NCI-H2227 (cell line): ENCODE measurements around the gene DALRD3.

ENCODE experiments used
- DNase-seq: peaks from one replicate; lab custom pipeline; 2025; ENCODE audit not compliant: unreplicated experiment; lab: John Stamatoyannopoulos, UW

Gene DALRD3

GRCh38 chr3:48982686-48983085 is 35.7 kb downstream of the DALRD3 start:
- no peak for DNase-seq

GRCh38 chr3:48982016-48982415 is 36.4 kb downstream of the DALRD3 start:
- no peak for DNase-seq

- DNase-seq: no peak
Observed at GRCh38 chr3:48980295-48980694, 38.1 kb downstream of the DALRD3 start.

- no peak for DNase-seq
Observed at GRCh38 chr3:48979451-48979850, 38.9 kb downstream of the DALRD3 start.

GRCh38 chr3:48974076-48974864 is 44.1 kb downstream of the DALRD3 start:
- no peak for DNase-seq

- DNase-seq: no peak
Observed at GRCh38 chr3:48970586-48970985, 47.8 kb downstream of the DALRD3 start.

GRCh38 chr3:48966876-48967361 is 51.5 kb downstream of the DALRD3 start:
- no peak for DNase-seq

- no peak for DNase-seq
Observed at GRCh38 chr3:48966367-48966766, 52.0 kb downstream of the DALRD3 start.
